Measurements from ENCODE around the gene EBF3.

DNA sequence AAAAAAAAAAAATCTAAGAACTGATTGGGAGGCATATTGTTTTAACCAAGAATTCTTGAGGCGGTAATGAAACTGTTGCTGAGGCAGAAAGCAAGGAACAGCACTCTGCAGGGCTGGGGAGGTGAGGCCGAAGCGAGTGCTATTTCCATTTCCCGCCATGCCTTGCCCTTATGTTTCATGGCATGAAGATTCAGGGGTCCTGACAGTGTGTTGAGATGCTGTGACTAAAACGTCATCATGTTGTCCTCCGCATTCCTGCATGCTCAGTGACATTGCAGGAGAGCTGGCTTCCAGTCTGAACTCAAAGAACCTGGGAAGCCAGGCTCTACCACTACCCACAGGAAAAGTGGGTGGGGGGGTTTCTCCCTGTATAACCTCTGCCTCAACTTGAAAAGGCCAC lies 85.2 kb downstream of the EBF3 start:
- TF ChIP-seq POLR2A (IDR thresholded peaks at IDR 0.05; ENCODE audit: low read length) (no peak), GATA1 (IDR thresholded peaks at IDR 0.05; ENCODE audit: low read depth, low read length) (no peak)
